GM18498 (cell line): Measurements from ENCODE around the gene NDST4.
A peak's percentile ranks its signal among the peaks of the same experiment; 100 is the strongest.

ENCODE experiments used
- ATAC-seq: cut with Tn5 transposase; IDR thresholded peaks from one replicate; pipeline ENCODE4 v1.9.1; 2021; ENCODE audit warnings: mild to moderate bottlenecking, moderate library complexity; ENCODE audit not compliant: unreplicated experiment

NDST4 gene

DNA sequence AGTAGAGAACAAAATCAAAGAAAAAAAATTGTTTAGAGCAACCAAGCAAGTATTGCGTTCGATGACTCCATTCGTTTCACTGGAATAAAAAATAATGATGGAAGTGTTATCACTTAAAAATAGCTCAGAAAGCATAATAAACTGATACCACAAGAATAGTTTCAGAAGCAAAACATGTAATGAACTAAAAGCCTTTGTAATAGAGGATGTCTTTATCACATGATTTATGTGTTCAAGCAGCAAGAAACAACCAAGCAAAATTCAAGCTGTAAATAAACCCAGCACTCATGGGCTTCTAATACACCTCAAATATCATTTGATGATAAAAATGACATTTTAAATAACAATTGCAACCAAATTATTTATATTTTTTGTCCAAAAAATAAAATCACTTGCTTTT, 192.2 kb downstream of the NDST4 start:
- no peak for ATAC-seq

DNA sequence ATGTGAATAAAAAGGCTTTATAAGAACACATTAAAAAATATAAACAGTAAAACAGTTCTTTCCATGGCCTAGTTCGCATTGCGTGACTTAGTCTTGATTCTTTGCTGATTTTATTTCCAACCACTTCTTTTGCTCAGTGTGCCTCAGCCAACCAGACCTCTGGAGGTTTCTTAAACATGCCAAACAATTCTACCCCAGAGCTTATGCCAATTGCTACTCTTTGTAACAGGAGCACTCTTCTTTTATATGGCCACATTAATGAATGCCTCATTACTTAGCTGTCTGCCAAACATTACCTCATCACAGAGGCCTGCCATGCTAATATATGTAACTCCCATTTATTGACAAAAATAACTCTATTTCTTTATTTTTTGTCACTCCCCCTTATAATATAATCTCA, 202.3 kb downstream of the NDST4 start:
- ATAC-seq: no peak

DNA sequence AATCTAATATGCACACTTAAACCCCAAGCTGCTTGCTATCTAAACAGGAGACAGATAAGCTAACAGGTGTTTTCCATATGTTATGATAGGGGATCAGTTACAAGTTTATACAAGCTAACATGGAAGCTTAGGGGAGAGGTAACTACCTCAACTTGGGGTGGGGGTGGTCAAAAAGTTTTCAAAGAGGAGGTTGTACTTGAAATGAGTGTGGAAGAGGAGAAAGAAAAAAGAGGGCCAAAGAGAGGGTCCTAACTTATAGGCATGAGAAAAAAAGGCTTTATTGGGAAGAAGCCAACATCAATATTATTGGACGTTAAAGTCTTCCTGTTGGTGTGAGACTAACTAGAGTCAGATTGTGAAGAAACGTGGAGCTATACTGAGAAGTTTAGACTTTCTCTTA, 205.9 kb downstream of the NDST4 start:
- no peak for ATAC-seq

- no peak for ATAC-seq
Observed at GRCh38 chr4:114905017-114905416, 208.4 kb downstream of the NDST4 start.

- ATAC-seq: no peak
Observed at GRCh38 chr4:114900934-114901333, 212.5 kb downstream of the NDST4 start.

DNA sequence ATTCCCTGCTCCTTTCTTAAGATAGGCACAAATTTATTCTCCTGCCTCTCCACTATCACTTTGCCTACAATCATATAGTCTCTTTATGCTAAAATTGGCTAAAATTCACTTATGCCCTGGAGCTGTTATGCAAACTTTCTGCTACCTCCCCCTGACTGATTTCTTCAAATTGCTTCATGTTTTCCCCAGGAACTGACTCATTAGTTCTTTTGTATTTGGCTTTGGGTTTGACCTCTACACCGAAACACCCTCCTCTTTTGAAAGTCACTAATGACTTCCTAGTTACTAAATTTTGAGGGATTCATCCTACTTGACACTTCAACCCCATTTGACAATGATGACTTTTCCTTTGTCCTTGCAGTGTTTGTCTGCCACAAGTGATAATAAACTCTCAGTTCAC, 222.6 kb downstream of the NDST4 start:
- no peak for ATAC-seq

GRCh38 chr4:114886761-114887160, 226.7 kb downstream of the NDST4 start:
- no peak for ATAC-seq

DNA sequence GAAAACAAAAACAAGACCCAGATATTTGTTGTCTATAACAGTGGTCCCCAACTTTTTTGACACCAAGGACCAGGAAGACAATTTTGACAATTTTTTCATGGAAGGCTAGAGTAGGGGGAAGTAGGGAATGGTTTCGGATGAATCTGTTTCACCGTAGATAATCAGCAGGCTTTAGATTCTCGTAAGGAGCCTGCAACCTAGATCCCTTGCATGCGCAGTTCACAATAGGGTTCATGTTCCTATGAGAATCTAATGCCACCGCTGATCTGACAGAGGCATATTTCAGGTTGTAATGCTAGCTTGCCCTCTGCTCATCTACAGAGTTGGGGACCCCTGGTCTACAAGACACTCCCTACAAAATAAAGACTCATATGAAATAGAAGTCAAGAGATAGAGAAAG, 229.8 kb downstream of the NDST4 start:
- ATAC-seq: no peak

- no peak for ATAC-seq
Observed at GRCh38 chr4:114879916-114880669, 233.3 kb downstream of the NDST4 start.

GRCh38 chr4:114875630-114876029, 237.8 kb downstream of the NDST4 start:
- no peak for ATAC-seq

GRCh38 chr4:114874321-114874720, 239.1 kb downstream of the NDST4 start:
- no peak for ATAC-seq

DNA sequence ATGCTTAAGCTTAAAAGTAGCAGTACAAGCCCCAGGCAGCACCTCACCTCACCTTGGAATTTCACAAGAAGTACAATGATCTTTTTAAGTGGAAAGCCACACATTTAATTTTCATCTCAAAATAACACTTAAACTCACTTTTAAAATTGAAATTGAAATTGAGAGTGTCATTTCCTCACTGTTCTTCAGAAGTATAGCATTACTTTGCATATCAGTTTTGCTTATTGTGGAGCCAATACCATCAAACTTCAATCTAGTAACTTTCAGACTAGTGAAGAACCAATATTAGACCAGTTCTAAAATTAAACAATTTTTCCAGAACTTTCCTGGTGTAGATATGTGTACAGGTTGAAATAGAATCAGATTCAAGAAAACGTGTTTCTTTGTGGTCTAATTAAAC, 242.4 kb downstream of the NDST4 start:
- peak; percentile 65 for ATAC-seq

GRCh38 chr4:114866901-114867670, 246.3 kb downstream of the NDST4 start:
- no peak for ATAC-seq

DNA sequence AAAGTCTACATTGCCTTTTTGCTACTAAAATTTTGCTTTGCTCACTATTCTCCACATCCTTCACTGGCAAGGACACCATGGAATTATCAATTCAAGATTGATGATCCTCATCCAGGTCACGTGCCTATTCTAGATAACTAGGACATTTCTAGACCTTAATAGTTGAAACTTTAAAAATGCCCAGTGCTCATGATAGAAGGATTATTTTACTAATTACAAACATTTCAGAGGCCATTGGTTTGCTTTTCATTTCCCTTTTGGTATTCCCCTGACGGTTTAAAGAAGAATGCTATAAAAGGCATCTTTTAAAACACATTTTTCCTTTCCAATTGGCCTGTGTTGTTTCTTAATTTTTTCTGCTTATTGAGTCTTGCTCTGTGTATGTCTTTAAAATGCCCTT, 249.4 kb downstream of the NDST4 start:
- ATAC-seq: no peak

GRCh38 chr4:114860786-114861185, 252.6 kb downstream of the NDST4 start:
- no peak for ATAC-seq

DNA sequence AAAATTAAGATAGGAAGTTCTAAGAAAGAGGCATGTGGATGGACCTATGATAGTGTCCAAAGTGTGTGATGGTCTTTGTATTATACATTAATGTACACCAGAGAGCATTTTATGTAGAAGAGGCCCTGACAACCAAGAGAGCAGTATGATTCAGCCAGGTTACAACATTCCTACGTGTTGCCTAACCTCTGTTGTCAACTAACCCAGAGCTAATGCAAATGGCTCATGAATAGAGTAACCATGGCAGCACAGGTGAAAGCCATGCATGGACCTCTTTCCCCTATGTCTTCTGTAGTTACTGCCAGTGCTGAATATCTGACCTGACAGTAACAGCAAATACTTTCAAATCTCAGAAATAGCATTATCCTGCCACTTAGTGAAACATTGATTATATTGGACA, 255.6 kb downstream of the NDST4 start:
- ATAC-seq: no peak

- no peak for ATAC-seq
Observed at GRCh38 chr4:114839986-114840385, 273.4 kb downstream of the NDST4 start.

GRCh38 chr4:114830628-114831027, 282.8 kb downstream of the NDST4 start:
- ATAC-seq: no peak

DNA sequence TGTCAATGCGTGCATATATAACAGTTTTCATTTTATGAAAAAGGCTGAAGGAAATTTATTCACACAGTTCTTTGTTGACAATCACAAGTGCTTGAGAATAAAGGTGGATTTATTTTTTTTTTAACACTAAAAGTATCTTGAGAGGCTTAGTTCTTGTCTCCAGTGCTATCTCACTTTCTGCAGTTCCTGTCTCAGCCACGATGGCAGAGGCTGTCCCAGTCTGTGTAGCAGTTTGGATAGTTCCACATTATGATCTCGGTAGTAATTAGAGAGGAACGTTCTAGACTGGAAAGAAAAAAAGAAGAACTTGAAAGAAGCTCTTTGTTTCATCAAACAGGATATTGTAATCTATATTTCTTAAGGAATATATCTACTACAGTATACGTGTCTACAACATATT, 285.8 kb downstream of the NDST4 start:
- ATAC-seq: no peak

- no peak for ATAC-seq
Observed at GRCh38 chr4:114815760-114816159, 297.7 kb downstream of the NDST4 start.

DNA sequence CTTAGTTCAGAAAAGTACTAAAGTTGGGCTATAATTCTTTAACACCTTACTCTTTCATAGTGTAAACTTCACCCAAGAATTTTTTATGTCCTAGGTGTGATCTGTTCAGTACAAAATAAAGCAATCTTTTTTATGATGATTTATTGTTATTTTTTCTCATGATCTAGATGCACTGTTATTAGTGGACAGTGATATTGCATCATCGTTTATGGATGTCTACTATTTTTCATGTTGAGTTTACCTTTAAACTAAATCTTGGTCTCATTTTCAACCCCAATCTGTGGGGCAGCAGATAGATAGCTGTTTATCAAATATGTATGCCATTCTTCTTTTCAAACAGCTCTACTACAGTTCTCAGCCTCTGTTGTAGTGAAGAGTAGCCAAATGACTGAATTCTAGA, 299.5 kb downstream of the NDST4 start:
- no peak for ATAC-seq

DNA sequence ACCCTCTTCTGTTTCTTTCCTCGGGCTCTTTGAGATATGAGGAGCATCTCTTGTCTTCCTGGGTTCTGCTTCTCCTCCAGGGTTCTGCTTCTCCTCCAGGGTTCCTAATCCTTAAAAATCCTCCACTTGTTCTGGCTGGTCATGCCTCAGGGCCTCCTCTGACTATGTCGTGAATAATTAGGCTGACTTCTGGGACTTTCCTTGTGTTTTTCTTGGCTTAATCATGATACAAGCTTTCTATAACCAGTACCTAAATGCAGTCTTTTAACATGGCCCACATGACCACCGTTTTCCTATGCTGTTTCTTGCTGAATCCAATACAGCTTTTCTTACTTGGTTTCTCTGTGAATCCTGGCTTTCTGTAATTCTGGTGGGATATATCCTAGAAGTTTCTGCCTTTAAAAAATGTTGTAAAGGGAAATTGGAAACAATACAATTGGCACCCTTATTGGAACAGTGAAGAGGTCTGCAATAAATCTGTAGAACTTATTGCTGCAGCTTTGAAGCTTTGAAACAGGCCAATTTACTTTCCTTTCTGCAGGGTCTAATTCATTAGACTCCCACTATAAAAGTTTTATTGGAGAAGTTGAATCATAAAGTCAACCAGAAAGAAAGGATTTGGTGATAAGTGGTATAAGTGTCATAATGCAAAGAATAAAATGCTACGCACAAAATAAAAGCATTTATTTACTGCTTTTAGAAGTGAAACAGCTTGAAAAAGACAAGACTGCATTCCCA, 301.7 kb downstream of the NDST4 start:
- ATAC-seq: no peak
